Amniotic stem cell (primary cell): ENCODE data around the gene CRYAA.

ENCODE experiments used
- DNase-seq: peaks from one replicate; lab custom pipeline; 2025; lab: John Stamatoyannopoulos, UW

The CRYAA gene

DNA sequence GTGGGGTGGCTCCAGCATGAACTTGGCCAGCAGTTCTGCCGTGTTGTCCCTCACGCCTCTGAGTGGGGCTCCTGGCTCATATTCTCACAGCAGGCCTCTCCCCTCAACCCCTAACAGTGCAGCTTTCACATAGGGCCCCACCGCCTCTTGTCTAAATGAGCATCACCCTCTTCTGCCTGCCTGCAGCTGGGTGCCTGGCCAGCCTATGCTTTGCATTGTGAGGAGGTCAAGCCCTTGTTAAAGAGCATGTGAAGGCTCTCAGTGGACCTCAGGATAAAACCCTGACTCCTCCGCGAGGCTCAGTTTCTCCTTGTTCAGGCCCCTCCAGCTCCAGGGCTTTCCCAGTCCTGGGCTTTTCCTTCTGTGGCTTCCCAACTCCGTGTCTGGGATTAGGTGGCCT is 34.8 kb downstream of the CRYAA start:
- DNase-seq, result no peak

GRCh38 chr21:43204638-43205037 is 35.8 kb downstream of the CRYAA start:
- no peak for DNase-seq

DNA sequence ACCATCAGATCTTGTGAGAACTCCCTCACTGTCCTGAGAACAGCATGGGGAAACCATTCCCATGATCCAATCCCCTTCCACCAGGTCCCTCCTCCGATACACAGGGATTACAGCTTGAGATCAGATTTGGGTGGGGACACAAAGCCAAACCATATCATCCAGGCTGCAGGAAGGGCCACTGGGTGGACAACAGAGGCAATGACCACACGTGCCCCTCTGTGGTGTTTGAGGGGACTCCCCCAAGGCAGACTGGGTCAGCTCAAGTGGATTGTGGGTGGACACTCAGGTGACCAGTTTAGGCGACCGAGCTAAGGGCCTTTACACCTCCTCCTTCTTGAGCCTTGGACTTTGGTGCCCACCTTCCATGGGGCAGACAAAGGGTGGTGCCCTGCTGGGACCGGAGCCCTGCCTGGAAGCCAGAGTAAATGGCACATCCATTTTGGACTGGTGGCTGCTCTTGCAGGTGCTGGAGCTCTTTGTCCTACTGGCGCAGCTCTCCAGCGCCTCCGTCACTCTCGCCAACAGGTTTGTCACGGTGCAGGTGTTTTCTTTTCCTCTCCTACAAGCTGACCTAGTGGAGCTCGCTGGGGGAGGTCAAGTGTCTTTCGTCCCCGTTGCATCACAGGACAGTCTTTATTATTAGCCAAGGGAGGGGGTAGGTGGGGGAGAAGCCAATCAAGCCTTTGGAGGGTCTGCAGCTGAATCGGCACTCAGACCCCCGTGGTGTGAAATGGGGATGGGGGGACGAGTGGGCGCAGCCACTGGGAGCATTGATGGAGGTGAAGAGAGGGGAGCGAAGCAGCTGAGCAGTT is 37.6 kb downstream of the CRYAA start:
- DNase-seq, result no peak

GRCh38 chr21:43207043-43207315 is 38.2 kb downstream of the CRYAA start:
- DNase-seq, result no peak

DNA sequence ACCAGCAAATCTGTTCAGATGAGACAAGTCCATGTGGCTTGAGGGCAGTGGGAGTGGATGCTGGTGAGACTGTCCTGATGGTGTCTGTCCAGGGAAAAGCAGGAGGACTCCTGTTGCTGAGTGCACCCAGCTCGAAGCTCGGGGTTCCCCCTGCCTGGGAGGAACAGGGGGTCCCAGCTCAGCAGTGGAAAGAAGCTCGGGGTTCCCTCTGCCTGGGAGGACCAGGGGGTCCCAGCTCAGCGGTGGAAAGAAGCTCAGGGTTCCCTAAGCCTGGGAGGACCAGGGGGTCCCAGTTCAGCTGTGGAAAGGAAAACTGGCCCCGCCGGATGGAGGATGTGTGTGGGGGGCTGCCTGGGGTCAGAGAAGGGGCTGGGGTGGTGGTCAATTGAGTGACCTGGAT is 39.1 kb downstream of the CRYAA start:
- no peak for DNase-seq

- DNase-seq, result no peak
These were observed 39.9 kb downstream of the CRYAA start for GRCh38 chr21:43208561-43209332.

- DNase-seq, result no peak
These were observed 41.0 kb downstream of the CRYAA start for GRCh38 chr21:43209575-43210453.

DNA sequence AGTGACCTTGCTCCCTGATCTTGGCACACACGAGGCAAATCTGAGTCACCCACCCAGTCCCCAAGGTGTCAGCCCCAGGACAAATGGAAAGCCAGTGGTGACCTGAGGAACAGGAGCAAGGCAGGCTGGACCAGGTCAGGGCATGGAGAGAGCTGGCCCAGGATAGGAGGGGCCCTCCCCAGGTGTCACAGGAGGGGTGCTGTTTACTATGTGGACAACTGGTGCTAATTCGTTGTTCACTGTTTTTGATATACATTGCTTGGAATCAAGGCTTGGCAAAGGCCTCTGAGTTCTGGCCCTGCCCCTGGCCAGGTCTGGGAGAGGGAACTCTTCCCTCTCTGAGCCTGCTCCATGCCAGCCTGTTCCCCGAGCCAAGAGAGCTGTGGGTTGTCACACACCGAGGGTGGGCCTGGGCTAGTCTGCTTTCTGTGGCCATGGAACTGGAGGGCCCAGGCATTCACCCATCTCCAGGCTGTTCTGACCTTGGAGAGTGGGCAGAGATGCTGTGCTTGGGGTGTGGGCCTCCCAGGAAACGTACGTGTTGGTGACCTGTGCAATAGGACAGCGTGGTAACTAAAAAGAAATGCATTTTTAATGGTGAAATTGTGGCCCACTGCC is 41.8 kb downstream of the CRYAA start:
- DNase-seq, result no peak

GRCh38 chr21:43211072-43211759 is 42.4 kb downstream of the CRYAA start:
- no peak for DNase-seq

GRCh38 chr21:43211760-43212115 is 42.9 kb downstream of the CRYAA start:
- no peak for DNase-seq
